ENCODE results near the gene CHST11.

DNA sequence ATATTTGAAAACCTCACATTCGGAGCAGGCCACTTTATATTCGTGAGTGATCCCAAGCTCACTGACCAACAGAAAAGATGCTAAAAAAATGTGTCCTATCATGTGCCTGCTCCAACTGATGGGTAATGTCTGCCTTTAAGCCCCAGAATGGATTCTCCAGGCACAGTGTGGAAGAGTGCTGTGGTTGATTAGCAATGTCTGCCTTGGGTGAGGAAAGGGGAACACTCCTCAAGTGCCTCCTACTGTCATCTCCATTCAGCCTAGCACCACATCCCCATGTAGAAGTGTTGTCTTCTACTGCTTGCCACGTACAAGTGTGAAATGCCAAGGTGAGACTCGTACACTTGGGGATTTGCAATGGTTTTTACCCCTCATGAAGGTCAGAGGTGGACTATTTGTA is 302.0 kb downstream of the CHST11 start:
- TF ChIP-seq POLR2A (IDR thresholded peaks at IDR 0.05) (no peak), POLR2AphosphoS5 (IDR thresholded peaks at IDR 0.05) (no peak), EP300 (IDR thresholded peaks at IDR 0.05) (no peak)
- TF ChIP-seq, protein P1, sequence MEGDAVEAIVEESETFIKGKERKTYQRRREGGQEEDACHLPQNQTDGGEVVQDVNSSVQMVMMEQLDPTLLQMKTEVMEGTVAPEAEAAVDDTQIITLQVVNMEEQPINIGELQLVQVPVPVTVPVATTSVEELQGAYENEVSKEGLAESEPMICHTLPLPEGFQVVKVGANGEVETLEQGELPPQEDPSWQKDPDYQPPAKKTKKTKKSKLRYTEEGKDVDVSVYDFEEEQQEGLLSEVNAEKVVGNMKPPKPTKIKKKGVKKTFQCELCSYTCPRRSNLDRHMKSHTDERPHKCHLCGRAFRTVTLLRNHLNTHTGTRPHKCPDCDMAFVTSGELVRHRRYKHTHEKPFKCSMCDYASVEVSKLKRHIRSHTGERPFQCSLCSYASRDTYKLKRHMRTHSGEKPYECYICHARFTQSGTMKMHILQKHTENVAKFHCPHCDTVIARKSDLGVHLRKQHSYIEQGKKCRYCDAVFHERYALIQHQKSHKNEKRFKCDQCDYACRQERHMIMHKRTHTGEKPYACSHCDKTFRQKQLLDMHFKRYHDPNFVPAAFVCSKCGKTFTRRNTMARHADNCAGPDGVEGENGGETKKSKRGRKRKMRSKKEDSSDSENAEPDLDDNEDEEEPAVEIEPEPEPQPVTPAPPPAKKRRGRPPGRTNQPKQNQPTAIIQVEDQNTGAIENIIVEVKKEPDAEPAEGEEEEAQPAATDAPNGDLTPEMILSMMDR (IDR thresholded peaks at IDR 0.05) = no peak

All from sigmoid colon (tissue), 4 donors.